K562 (cell line): Measurements from ENCODE around the gene YPEL1. TPM values are rescaled to one million over a fixed set of nuclear protein-coding genes. Genes with fewer than 3 reads are reported as not detected.

Experiments
- BRD4 ChIP-seq: fragments of 200-600 bp; sonication (generic); IDR thresholded peaks from 2 replicates; pipeline ENCODE4 v1.6.1; 2017; ENCODE audit warnings: inconsistent platforms
- CBX2 ChIP-seq: fragments of 200-600 bp; sonication (generic); IDR thresholded peaks from one replicate; pipeline ENCODE4 v1.6.1; 2012; ENCODE audit warnings: mild to moderate bottlenecking, low read length, inconsistent platforms; ENCODE audit not compliant: insufficient read depth, poor library complexity, severe bottlenecking
- DPF2 ChIP-seq: fragments of 450-650 bp; IDR thresholded peaks from 2 replicates; pipeline ENCODE4 v1.6.1; 2016
- ELK1 ChIP-seq: sonication (generic); formaldehyde crosslinking; IDR thresholded peaks from 2 replicates; pipeline ENCODE4 v1.8.1; 2022; ENCODE audit warnings: missing genetic modification reagents
- EZH2 ChIP-seq: IDR thresholded peaks from 2 replicates; pipeline ENCODE4 v1.6.1; 2012; ENCODE audit warnings: low read depth, mild to moderate bottlenecking, inconsistent platforms, low read length, borderline replicate concordance
- FOXA1 ChIP-seq: fragments of 450-650 bp; IDR thresholded peaks from 2 replicates; pipeline ENCODE4 v1.6.1; 2016; ENCODE audit warnings: mild to moderate bottlenecking, borderline replicate concordance
- GABPB2 ChIP-seq: fragments of 250-450 bp; sonication (Bioruptor Pico); conservative IDR thresholded peaks from 2 replicates; pipeline ENCODE4 v1.5.1; 2021; ENCODE audit warnings: mild to moderate bottlenecking
- GTF2F1 ChIP-seq: IDR thresholded peaks from 2 replicates; pipeline ENCODE4 v1.6.1; 2011; ENCODE audit warnings: low read depth, low read length, improper control_type of control experiment
- HDAC8 ChIP-seq: fragments of 450-650 bp; IDR thresholded peaks from 2 replicates; pipeline ENCODE4 v1.6.1; 2016; ENCODE audit warnings: mild to moderate bottlenecking, missing genetic modification characterization, moderate library complexity, missing compliant biosample characterization
- KAT8 ChIP-seq: fragments of 450-650 bp; IDR thresholded peaks from 2 replicates; pipeline ENCODE4 v1.6.1; 2016; ENCODE audit warnings: low read depth, mild to moderate bottlenecking
- MBD1 ChIP-seq: fragments of 250-450 bp; sonication (Bioruptor Pico); IDR thresholded peaks from 2 replicates; pipeline ENCODE4 v1.8.0; 2022; ENCODE audit warnings: inconsistent platforms
- MEF2D ChIP-seq: conservative IDR thresholded peaks from 2 replicates; pipeline ENCODE4 v1.6.1; 2016; ENCODE audit warnings: low read depth, missing genetic modification characterization, missing compliant biosample characterization
- MLX ChIP-seq, 2 experiments: fragments of 450-650 bp in 1 of 2; sonication (generic) in 1 of 2; formaldehyde crosslinking; conservative IDR thresholded peaks; 2 replicates each; pipeline versions ENCODE4 v1.4.0 to v1.8.1; 2020 to 2022; ENCODE audit warnings: mild to moderate bottlenecking in 1 of 2, missing genetic modification reagents in 1 of 2
- MXI1 ChIP-seq: IDR thresholded peaks from 2 replicates; pipeline ENCODE4 v1.6.1; 2011; ENCODE audit warnings: low read depth, mild to moderate bottlenecking, improper control_type of control experiment, low read length
- NFATC3 ChIP-seq: fragments of 450-650 bp; IDR thresholded peaks from 2 replicates; pipeline ENCODE4 v1.6.1; 2017; ENCODE audit warnings: mild to moderate bottlenecking
- RCOR1 ChIP-seq, 2 experiments: IDR thresholded peaks; 2 replicates each; pipeline ENCODE4 v1.6.1; 2012; ENCODE audit warnings: low read depth in 2 of 2, low read length in 2 of 2, borderline replicate concordance in 1 of 2, improper control_type of control experiment in 1 of 2
- SIN3A ChIP-seq, 2 experiments: fragments of 150-350 bp in 1 of 2; IDR thresholded peaks; 2 replicates each; pipeline ENCODE4 v1.6.1; 2011 to 2016; ENCODE audit warnings: borderline replicate concordance in 2 of 2, low read depth in 2 of 2, low read length in 2 of 2, mild to moderate bottlenecking in 2 of 2, moderate library complexity in 2 of 2; ENCODE audit not compliant: control insufficient read depth in 1 of 2
- TBP ChIP-seq: optimal IDR thresholded peaks from 2 replicates; pipeline ENCODE3; 2011; ENCODE audit warnings: low read depth, low read length, improper control_type of control experiment
- U2AF1 ChIP-seq: fragments of 200-400 bp; formaldehyde crosslinking; optimal IDR thresholded peaks from 2 replicates; pipeline ENCODE3; 2017; ENCODE audit warnings: mild to moderate bottlenecking, low read depth, low read length, moderate library complexity
- XRCC4 ChIP-seq: IDR thresholded peaks from one replicate; pipeline ENCODE4 v1.6.1; 2011; ENCODE audit not compliant: insufficient read depth, insufficient read length; ENCODE audit errors: extremely low read depth
- ZC3H11A ChIP-seq: IDR thresholded peaks from 2 replicates; pipeline ENCODE4 v1.6.1; 2012; ENCODE audit warnings: low read depth, low read length, improper control_type of control experiment
- ZFP36 ChIP-seq: fragments of 150-350 bp; IDR thresholded peaks from 2 replicates; pipeline ENCODE4 v1.6.1; 2018; ENCODE audit warnings: low read length, low read depth; ENCODE audit not compliant: partially characterized antibody
- ZKSCAN1 ChIP-seq: fragments of 150-350 bp; IDR thresholded peaks from 2 replicates; pipeline ENCODE4 v1.6.1; 2016; ENCODE audit warnings: low read depth, low read length
- ZNF274 ChIP-seq: IDR thresholded peaks from 2 replicates; pipeline ENCODE4 v1.6.1; 2011; ENCODE audit warnings: low read depth, mild to moderate bottlenecking, low read length, moderate library complexity, borderline replicate concordance
- ZNF766 ChIP-seq: fragments of 200-800 bp; sonication (Bioruptor generic); conservative IDR thresholded peaks from 2 replicates; pipeline ENCODE4 v1.6.1; 2016; ENCODE audit warnings: missing genetic modification characterization, missing compliant biosample characterization
- polyA plus RNA-seq, 8 experiments: library from polyadenylated mRNA; depleted of rRNA in 4 of 8; stranded (reverse) in 5 of 8; unstranded in 3 of 8; fragments of >200 nt; fragmentation: Nextera tagmentation in 2 of 8; fragmentation: Illumina TruSeq in 1 of 8; extraction: Ambion mirVana in 2 of 8; extraction: Trizol in 1 of 8; gene quantifications; 2 replicates each; pipeline versions ENCODE4 v1.2.1 to v1.2.3, GENCODE V29; 2011 to 2014; ENCODE audit warnings: inconsistent platforms in 1 of 8, missing spikeins in 1 of 8
- total RNA-seq, 7 experiments: library from RNA; depleted of rRNA in 6 of 7; stranded (reverse); fragments of >200 nt in 6 of 7; fragmentation: Illumina TruSeq in 2 of 7; extraction: Trizol in 2 of 7; gene quantifications; 2 replicates each; pipeline versions ENCODE4 v1.2.1 to v1.2.3, GENCODE V29; 2011 to 2021; ENCODE audit warnings: low replicate concordance in 1 of 7

The YPEL1 gene
- total and polyA plus RNA-seq, 9 of the 15 experiments (the other 6 are each of a cell fraction or from before 2014, with no cell fraction given), result 0.07 to 2.2 (median 0.46) TPM

- TF ChIP-seq MBD1, result no peak
- no peak for TF ChIP-seq GTF2F1
- TF ChIP-seq MLX (CRISPR knock-in tag; conservative IDR thresholded peaks at IDR 0.05), result peak in 1 of 2 experiments; percentile 10; a peak in 1 of 4 replicates
- no peak for TF ChIP-seq SIN3A (IDR thresholded peaks at IDR 0.05; ENCODE audit: borderline replicate concordance in 2 of 2, control insufficient read depth in 1 of 2, low read depth in 2 of 2, low read length in 2 of 2)
- TF ChIP-seq BRD4, result no peak
- TF ChIP-seq MEF2D (tag), result no peak
- no peak for TF ChIP-seq GABPB2 (CRISPR knock-in tag)
- no peak for TF ChIP-seq KAT8
- TF ChIP-seq ELK1 (CRISPR knock-in tag), result no peak
- TF ChIP-seq NFATC3, result no peak
- TF ChIP-seq DPF2, result no peak
- no peak for TF ChIP-seq XRCC4
- TF ChIP-seq U2AF1, result no peak
- no peak for TF ChIP-seq FOXA1
- peak; percentile 10; the same call in 1 of the 2 replicates for TF ChIP-seq MXI1
- no peak for TF ChIP-seq ZNF766 (CRISPR knock-in tag)
- peak; percentile 22 for TF ChIP-seq TBP
- peak; percentile 77 for TF ChIP-seq CBX2
- TF ChIP-seq ZNF274, result peak; percentile 61; the same call in 1 of the 2 replicates
- peak; percentile 70; the same call in 1 of the 2 replicates for TF ChIP-seq HDAC8
- peak; percentile 80; the same call in 1 of the 2 replicates for TF ChIP-seq EZH2
- peak; percentile 40 for TF ChIP-seq ZFP36
- 0 out of 2 replicates have a peak, but pooled peaks have one; percentile 26 for TF ChIP-seq ZKSCAN1
- TF ChIP-seq ZC3H11A, result peak; percentile 23; the same call in 1 of the 2 replicates
- peak in 1 of 2 experiments; percentile 48; a peak in 2 of 4 replicates for TF ChIP-seq RCOR1 (IDR thresholded peaks at IDR 0.05; ENCODE audit: borderline replicate concordance in 1 of 2, low read depth in 2 of 2, low read length in 2 of 2)
These were observed 924 bp downstream of the YPEL1 start (continued) for GRCh38 chr22:21734540-21735199.
